ENCODE data around the gene ZPLD1.

DNA sequence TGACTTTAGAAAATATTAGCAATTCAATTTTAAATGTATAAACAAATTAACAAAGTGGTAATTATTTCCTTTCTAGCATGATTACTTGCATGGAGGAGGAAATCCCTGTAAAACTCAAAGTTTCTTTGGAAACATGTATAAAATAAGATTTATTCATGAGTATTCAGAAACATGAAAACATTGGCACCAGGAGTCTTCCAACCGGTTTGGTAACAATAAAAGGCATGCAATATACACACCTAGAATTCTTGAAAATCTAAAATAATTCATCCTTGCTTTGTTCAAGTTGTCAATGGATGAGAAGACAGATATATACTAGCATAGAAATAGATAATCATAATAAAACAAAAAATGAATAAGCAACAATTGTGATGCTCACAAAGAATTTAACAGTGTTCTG lies 76.4 kb downstream of the ZPLD1 start:
- TF ChIP-seq POLR2AphosphoS5 (IDR thresholded peaks at IDR 0.05; ENCODE audit: low read depth, low read length) = no peak
- TF ChIP-seq POLR2A (IDR thresholded peaks at IDR 0.05; ENCODE audit: low read depth, low read length) = no peak
